K562 (cell line): ENCODE measurements around the gene HCN3. TPM values are rescaled to one million over a fixed set of nuclear protein-coding genes. Genes with fewer than 3 reads are reported as not detected.
A peak's percentile ranks its signal among the peaks of the same experiment; 100 is the strongest.

Experiments used
- ARNT ChIP-seq, 2 experiments: fragments of 450-650 bp; IDR thresholded peaks; 2 replicates each; pipeline ENCODE4 v1.6.1; 2016; ENCODE audit warnings: mild to moderate bottlenecking in 1 of 2
- CBFA2T3 ChIP-seq: fragments of 450-650 bp; IDR thresholded peaks from 2 replicates; pipeline ENCODE4 v1.6.1; 2017
- CREB5 ChIP-seq: fragments of 250-450 bp; sonication (Bioruptor Pico); IDR thresholded peaks from 2 replicates; pipeline ENCODE4 v1.5.0; 2020; ENCODE audit warnings: mild to moderate bottlenecking
- CTCF ChIP-seq, 3 experiments: IDR thresholded peaks in 2 of 3; conservative IDR thresholded peaks in 1 of 3; 2 replicates each; pipeline ENCODE4 v1.5.1; 2011 to 2012; ENCODE audit warnings: low read length in 3 of 3, mild to moderate bottlenecking in 3 of 3, control low read depth in 2 of 3, improper control_type of control experiment in 1 of 3, inconsistent platforms in 1 of 3, low read depth in 1 of 3, mixed read lengths in 1 of 3, moderate library complexity in 1 of 3; ENCODE audit not compliant: insufficient read depth in 2 of 3
- DLX4 ChIP-seq: fragments of 250-450 bp; sonication (Bioruptor Pico); IDR thresholded peaks from 2 replicates; pipeline ENCODE4 v1.6.1; 2021; ENCODE audit warnings: mild to moderate bottlenecking
- ETV1 ChIP-seq: fragments of 450-650 bp; conservative IDR thresholded peaks from 2 replicates; pipeline ENCODE4 v1.6.1; 2016; ENCODE audit warnings: missing genetic modification characterization, control low read depth, low read depth, missing compliant biosample characterization
- EZH2 ChIP-seq: IDR thresholded peaks from 2 replicates; pipeline ENCODE4 v1.6.1; 2012; ENCODE audit warnings: low read depth, mild to moderate bottlenecking, inconsistent platforms, low read length, borderline replicate concordance
- FOXP4 ChIP-seq: sonication (generic); formaldehyde crosslinking; IDR thresholded peaks from 2 replicates; pipeline ENCODE4 v1.8.0; 2022; ENCODE audit warnings: mild to moderate bottlenecking, missing genetic modification reagents, borderline replicate concordance
- GATA2 ChIP-seq: sonication (generic); formaldehyde crosslinking; IDR thresholded peaks from 2 replicates; pipeline ENCODE4 v1.4.0; 2020; ENCODE audit warnings: mild to moderate bottlenecking, missing genetic modification reagents
- HNRNPUL1 ChIP-seq: fragments of 200-400 bp; formaldehyde crosslinking; IDR thresholded peaks from 2 replicates; pipeline ENCODE4 v1.6.1; 2017; ENCODE audit warnings: low read length
- LCOR ChIP-seq: sonication (generic); formaldehyde crosslinking; IDR thresholded peaks from 2 replicates; pipeline ENCODE4 v1.8.0; 2022; ENCODE audit warnings: mild to moderate bottlenecking, missing genetic modification reagents
- MECOM ChIP-seq: fragments of 250-450 bp; sonication (Bioruptor Pico); IDR thresholded peaks from 2 replicates; pipeline ENCODE4 v1.8.0; 2022; ENCODE audit warnings: inconsistent platforms
- MIER1 ChIP-seq: fragments of 450-650 bp; IDR thresholded peaks from 2 replicates; pipeline ENCODE4 v1.6.1; 2016; ENCODE audit warnings: antibody characterized with exemption, mild to moderate bottlenecking, low read depth
- SIRT6 ChIP-seq: IDR thresholded peaks from one replicate; pipeline ENCODE4 v1.6.1; 2012; ENCODE audit warnings: low read depth, mild to moderate bottlenecking, control low read depth, inconsistent platforms, low read length, moderate library complexity
- STAG1 ChIP-seq: sonication (generic); formaldehyde crosslinking; IDR thresholded peaks from 2 replicates; pipeline ENCODE4 v1.5.0; 2020; ENCODE audit warnings: missing genetic modification reagents, borderline replicate concordance
- TCF3 ChIP-seq: sonication (generic); formaldehyde crosslinking; IDR thresholded peaks from 2 replicates; pipeline ENCODE4 v1.4.0; 2020; ENCODE audit warnings: mild to moderate bottlenecking, missing genetic modification reagents
- THRA ChIP-seq: fragments of 450-650 bp; IDR thresholded peaks from 2 replicates; pipeline ENCODE4 v1.6.1; 2017; ENCODE audit warnings: mild to moderate bottlenecking, moderate library complexity
- ZNF239 ChIP-seq: fragments of 250-450 bp; sonication (Bioruptor Pico); IDR thresholded peaks from 2 replicates; pipeline ENCODE4 v1.4.0; 2020; ENCODE audit warnings: mild to moderate bottlenecking
- ZNF282 ChIP-seq: sonication (generic); formaldehyde crosslinking; IDR thresholded peaks from 2 replicates; pipeline ENCODE4 v1.8.1; 2023; ENCODE audit warnings: missing genetic modification reagents
- ZNF76 ChIP-seq: fragments of 250-450 bp; sonication (Bioruptor Pico); IDR thresholded peaks from 2 replicates; pipeline ENCODE4 v1.4.0; 2020; ENCODE audit warnings: mild to moderate bottlenecking, moderate library complexity, borderline replicate concordance
- ZNF764 ChIP-seq: fragments of 250-450 bp; sonication (Bioruptor Pico); IDR thresholded peaks from 2 replicates; pipeline ENCODE4 v1.4.0; 2020; ENCODE audit warnings: low read depth, mild to moderate bottlenecking, moderate library complexity
- ZNF778 ChIP-seq: fragments of 450-650 bp; formaldehyde crosslinking; IDR thresholded peaks from 2 replicates; pipeline ENCODE4 v1.4.0; 2020; ENCODE audit warnings: mild to moderate bottlenecking, moderate library complexity
- polyA plus RNA-seq, 8 experiments: library from polyadenylated mRNA; depleted of rRNA in 4 of 8; stranded (reverse) in 5 of 8; unstranded in 3 of 8; fragments of >200 nt; fragmentation: Nextera tagmentation in 2 of 8; fragmentation: Illumina TruSeq in 1 of 8; extraction: Ambion mirVana in 2 of 8; extraction: Trizol in 1 of 8; gene quantifications; 2 replicates each; pipeline versions ENCODE4 v1.2.1 to v1.2.3, GENCODE V29; 2011 to 2014; ENCODE audit warnings: inconsistent platforms in 1 of 8, missing spikeins in 1 of 8
- total RNA-seq, 7 experiments: library from RNA; depleted of rRNA in 6 of 7; stranded (reverse); fragments of >200 nt in 6 of 7; fragmentation: Illumina TruSeq in 2 of 7; extraction: Trizol in 2 of 7; gene quantifications; 2 replicates each; pipeline versions ENCODE4 v1.2.1 to v1.2.3, GENCODE V29; 2011 to 2021; ENCODE audit warnings: low replicate concordance in 1 of 7

Gene HCN3
- total and polyA plus RNA-seq, 9 of the 15 experiments (the other 6 are each of a cell fraction or from before 2014, with no cell fraction given): 0.91 to 9.7 (median 3.9) TPM

GRCh38 chr1:155324717-155325602 is 47.7 kb downstream of the HCN3 start (continued):
- 0 out of 2 replicates have a peak, but pooled peaks have one; percentile 18 for TF ChIP-seq LCOR
- peak; percentile 65; the same call in 1 of the 2 replicates for TF ChIP-seq GATA2
- no peak for TF ChIP-seq MECOM
- TF ChIP-seq ZNF76: no peak
- no peak for TF ChIP-seq ZNF778
- no peak for TF ChIP-seq ZNF239 (CRISPR knock-in tag)
- TF ChIP-seq CREB5 (CRISPR knock-in tag): no peak
- TF ChIP-seq MIER1: no peak
- no peak for TF ChIP-seq TCF3 (CRISPR knock-in tag)
- TF ChIP-seq THRA: no peak
- no peak for TF ChIP-seq ARNT (IDR thresholded peaks at IDR 0.05)
- TF ChIP-seq DLX4 (CRISPR knock-in tag): no peak
- TF ChIP-seq SIRT6: no peak
- TF ChIP-seq HNRNPUL1: no peak
- no peak for TF ChIP-seq EZH2
- 0 out of 2 replicates have a peak, but pooled peaks have one; percentile 24 for TF ChIP-seq STAG1 (CRISPR knock-in tag)
- no peak for TF ChIP-seq ZNF282 (CRISPR knock-in tag)
- no peak for TF ChIP-seq FOXP4 (CRISPR knock-in tag)
- no peak for TF ChIP-seq CBFA2T3
- peak; percentile 67 for TF ChIP-seq ETV1 (tag)
- TF ChIP-seq ZNF764 (CRISPR knock-in tag): no peak
- TF ChIP-seq CTCF (IDR thresholded peaks at IDR 0.05 in 2 of 3, conservative IDR thresholded peaks at IDR 0.05 in 1 of 3; ENCODE audit: insufficient read depth in 2 of 3, low read depth in 1 of 3, low read length in 3 of 3): peak; percentile 61 to 69 (median 63)
